K562 (cell line): ENCODE measurements around the gene FUT8. TPM values are rescaled to one million over a fixed set of nuclear protein-coding genes. Genes with fewer than 3 reads are reported as not detected.

ENCODE experiments used
- ATAC-seq: fragments of 200-7000 bp; cut with Tn5 transposase; 3 replicates; pipeline ENCODE4 v1.9.1; 2020; ENCODE audit warnings: moderate library complexity
- BruUV-seq: library from RNA; stranded (reverse); fragments of 400-500 nt; replicated peaks from 2 replicates; lab custom pipeline; 2021; lab: Mats Ljungman, UMichigan
- CTCF ChIA-PET: fragments of 300-600 bp; formaldehyde crosslinking; extraction: SDS; loops from one replicate; lab custom pipeline; 2021; ENCODE audit warnings: low intra/inter-chr PET ratio; lab: Yijun Ruan, JAX
- POLR2A ChIA-PET: fragments of 300-600, 350-650 bp; sonication (Branson Sonifier 250); formaldehyde crosslinking; extraction: SDS; loops from one replicate; lab custom pipeline; 2021; ENCODE audit warnings: antibody characterized with exemption, inconsistent platforms; lab: Yijun Ruan, JAX
- DNase-seq, 4 experiments: peaks; one replicate each; pipeline versions ENCODE4 v3.0.0 to v3.0.0-alpha.2; 2011 to 2018; ENCODE audit warnings: low spot score in 3 of 4, mixed read lengths in 3 of 4; ENCODE audit errors: extremely low read depth in 1 of 4
- FAIRE-seq: peaks from 2 replicates; lab custom pipeline; 2011; peaks lifted over from hg19 to GRCh38; lab: Jason Lieb, UNC
- H2AFZ ChIP-seq: 2 replicates; pipeline ENCODE4 v1.6.0; 2011; ENCODE audit warnings: low read depth, low read length, control low read depth, inconsistent platforms
- H3K27ac ChIP-seq: fragments of 200-600 bp; 3 replicates; pipeline ENCODE4 v1.8.0; 2011; ENCODE audit warnings: low read depth, mild to moderate bottlenecking, control low read depth, inconsistent platforms, low read length, moderate library complexity, mixed read lengths; ENCODE audit errors: extremely low read depth
- H3K27me3 ChIP-seq, 2 experiments: fragments of 300-600 bp in 1 of 2; 2 replicates in 1 of 2; 3 replicates in 1 of 2; pipeline versions ENCODE4 v1.6.0 to v1.8.0; 2011; ENCODE audit warnings: inconsistent platforms in 2 of 2, low read length in 2 of 2, mild to moderate bottlenecking in 1 of 2, mixed read lengths in 1 of 2, moderate library complexity in 1 of 2; ENCODE audit not compliant: control insufficient read depth in 2 of 2, insufficient read depth in 2 of 2
- H3K36me3 ChIP-seq: fragments of 300-600 bp; 3 replicates; pipeline ENCODE4 v1.8.0; 2011; ENCODE audit warnings: mild to moderate bottlenecking, low read length, inconsistent platforms; ENCODE audit not compliant: control insufficient read depth, insufficient read depth
- H3K4me1 ChIP-seq, 2 experiments: fragments of 200-600 bp in 1 of 2; replicated peaks in 1 of 2; 2 replicates in 1 of 2; 3 replicates in 1 of 2; pipeline versions ENCODE4 v1.5.1 to v1.8.0; 2011; ENCODE audit warnings: inconsistent platforms in 2 of 2, low read length in 2 of 2, mild to moderate bottlenecking in 1 of 2, mixed read lengths in 1 of 2, moderate library complexity in 1 of 2; ENCODE audit not compliant: control insufficient read depth in 2 of 2, insufficient read depth in 2 of 2
- H3K4me2 ChIP-seq: 2 replicates; pipeline ENCODE4 v1.6.1; 2011; ENCODE audit warnings: low read length, control low read depth, inconsistent platforms, mixed read lengths; ENCODE audit not compliant: insufficient read depth
- H3K4me3 ChIP-seq: fragments of 200-600 bp; sonication (generic), shearing (Covaris generic); 2 replicates; pipeline ENCODE4 v1.5.1; 2016; ENCODE audit warnings: control low read depth, inconsistent platforms
- H3K79me2 ChIP-seq: fragments of 200-600 bp; 3 replicates; pipeline ENCODE4 v1.8.0; 2011; ENCODE audit warnings: low read length, inconsistent platforms; ENCODE audit not compliant: control insufficient read depth, insufficient read depth
- H3K9ac ChIP-seq, 2 experiments: 2 replicates each; pipeline versions ENCODE4 v1.6.0 to v1.6.1; 2011; ENCODE audit warnings: low read depth in 2 of 2, low read length in 2 of 2, control low read depth in 1 of 2, inconsistent platforms in 1 of 2, mild to moderate bottlenecking in 1 of 2, mixed read lengths in 1 of 2; ENCODE audit not compliant: insufficient read depth in 1 of 2
- H3K9me1 ChIP-seq: one replicate; pipeline ENCODE4 v1.6.0; 2011; ENCODE audit warnings: inconsistent platforms, mild to moderate bottlenecking, low read length, moderate library complexity; ENCODE audit not compliant: control insufficient read depth, insufficient read depth
- H3K9me3 ChIP-seq: replicated peaks from 2 replicates; pipeline ENCODE4 v1.5.1; 2011; ENCODE audit warnings: low read depth, low read length, inconsistent platforms; ENCODE audit not compliant: control insufficient read depth, insufficient read depth
- H4K20me1 ChIP-seq: replicated peaks from 2 replicates; pipeline ENCODE4 v1.6.1; 2011; ENCODE audit warnings: low read length, inconsistent platforms, mixed read lengths; ENCODE audit not compliant: control insufficient read depth, insufficient read depth
- GATAD2B ChIP-seq: fragments of 450-650 bp; IDR thresholded peaks from 2 replicates; pipeline ENCODE4 v1.6.1; 2017; ENCODE audit warnings: mild to moderate bottlenecking, borderline replicate concordance
- MAFF ChIP-seq: IDR thresholded peaks from 2 replicates; pipeline ENCODE4 v1.6.1; 2012; ENCODE audit warnings: low read length, improper control_type of control experiment
- ZNF384 ChIP-seq: IDR thresholded peaks from 2 replicates; pipeline ENCODE4 v1.6.1; 2012; ENCODE audit warnings: low read depth, low read length, improper control_type of control experiment
- WGBS: fragments of 100-300 bp; shearing (Covaris generic); methylation state at CpG from one replicate; pipeline ENCODE4 v1.1.6; 2016; ENCODE audit warnings: low coverage, mixed read lengths; ENCODE audit not compliant: insufficient coverage; ENCODE audit errors: missing lambda C conversion rate; 5-methylcytosine and 5-hydroxymethylcytosine counted together
- in situ Hi-C: fragments of 300-500 bp; cut with MboI; formaldehyde crosslinking; loops from 4 replicates; pipeline ENCODE4 v1.15.0; 2018; ENCODE audit warnings: inconsistent platforms, mixed read lengths
- intact Hi-C: fragments of 100-400 bp; cut with micrococcal nuclease; formaldehyde crosslinking; loops from 2 replicates; pipeline ENCODE4 v1.14.2; 2022
- polyA plus RNA-seq, 8 experiments: library from polyadenylated mRNA; depleted of rRNA in 4 of 8; stranded (reverse) in 5 of 8; unstranded in 3 of 8; fragments of >200 nt; fragmentation: Nextera tagmentation in 2 of 8; fragmentation: Illumina TruSeq in 1 of 8; extraction: Ambion mirVana in 2 of 8; extraction: Trizol in 1 of 8; gene quantifications; 2 replicates each; pipeline versions ENCODE4 v1.2.1 to v1.2.3, GENCODE V29; 2011 to 2014; ENCODE audit warnings: inconsistent platforms in 1 of 8, missing spikeins in 1 of 8
- total RNA-seq, 7 experiments: library from RNA; depleted of rRNA in 6 of 7; stranded (reverse); fragments of >200 nt in 6 of 7; fragmentation: Illumina TruSeq in 2 of 7; extraction: Trizol in 2 of 7; gene quantifications; 2 replicates each; pipeline versions ENCODE4 v1.2.1 to v1.2.3, GENCODE V29; 2011 to 2021; ENCODE audit warnings: low replicate concordance in 1 of 7
- TF ChIP-seq, protein P1 (sequence below): fragments of 250-450 bp; sonication (Bioruptor Pico); IDR thresholded peaks from 2 replicates; pipeline ENCODE4 v1.4.0; 2020; ENCODE audit warnings: mild to moderate bottlenecking, moderate library complexity, borderline replicate concordance
- TF ChIP-seq, protein P2 (sequence below): sonication (generic); formaldehyde crosslinking; IDR thresholded peaks from 2 replicates; pipeline ENCODE4 v1.8.0; 2023; ENCODE audit warnings: missing genetic modification reagents, mild to moderate bottlenecking, borderline replicate concordance

Gene FUT8
- total and polyA plus RNA-seq, 9 of the 15 experiments (the other 6 are each of a cell fraction or from before 2014, with no cell fraction given) = 4.1 to 15.2 (median 7.8) TPM

- no peak overlapping the region for H3K4me3 ChIP-seq
- H3K27ac ChIP-seq = no peak overlapping the region
- no peaks in the 10 kb centered on the region for H3K36me3 ChIP-seq
- H3K9me3 ChIP-seq = no peaks in the 10 kb centered on the region
- TF ChIP-seq, protein P1, sequence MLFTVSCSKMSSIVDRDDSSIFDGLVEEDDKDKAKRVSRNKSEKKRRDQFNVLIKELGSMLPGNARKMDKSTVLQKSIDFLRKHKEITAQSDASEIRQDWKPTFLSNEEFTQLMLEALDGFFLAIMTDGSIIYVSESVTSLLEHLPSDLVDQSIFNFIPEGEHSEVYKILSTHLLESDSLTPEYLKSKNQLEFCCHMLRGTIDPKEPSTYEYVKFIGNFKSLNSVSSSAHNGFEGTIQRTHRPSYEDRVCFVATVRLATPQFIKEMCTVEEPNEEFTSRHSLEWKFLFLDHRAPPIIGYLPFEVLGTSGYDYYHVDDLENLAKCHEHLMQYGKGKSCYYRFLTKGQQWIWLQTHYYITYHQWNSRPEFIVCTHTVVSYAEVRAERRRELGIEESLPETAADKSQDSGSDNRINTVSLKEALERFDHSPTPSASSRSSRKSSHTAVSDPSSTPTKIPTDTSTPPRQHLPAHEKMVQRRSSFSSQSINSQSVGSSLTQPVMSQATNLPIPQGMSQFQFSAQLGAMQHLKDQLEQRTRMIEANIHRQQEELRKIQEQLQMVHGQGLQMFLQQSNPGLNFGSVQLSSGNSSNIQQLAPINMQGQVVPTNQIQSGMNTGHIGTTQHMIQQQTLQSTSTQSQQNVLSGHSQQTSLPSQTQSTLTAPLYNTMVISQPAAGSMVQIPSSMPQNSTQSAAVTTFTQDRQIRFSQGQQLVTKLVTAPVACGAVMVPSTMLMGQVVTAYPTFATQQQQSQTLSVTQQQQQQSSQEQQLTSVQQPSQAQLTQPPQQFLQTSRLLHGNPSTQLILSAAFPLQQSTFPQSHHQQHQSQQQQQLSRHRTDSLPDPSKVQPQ (CRISPR knock-in tag) = no peak
- TF ChIP-seq ZNF384 = no peak
- TF ChIP-seq, protein P2, sequence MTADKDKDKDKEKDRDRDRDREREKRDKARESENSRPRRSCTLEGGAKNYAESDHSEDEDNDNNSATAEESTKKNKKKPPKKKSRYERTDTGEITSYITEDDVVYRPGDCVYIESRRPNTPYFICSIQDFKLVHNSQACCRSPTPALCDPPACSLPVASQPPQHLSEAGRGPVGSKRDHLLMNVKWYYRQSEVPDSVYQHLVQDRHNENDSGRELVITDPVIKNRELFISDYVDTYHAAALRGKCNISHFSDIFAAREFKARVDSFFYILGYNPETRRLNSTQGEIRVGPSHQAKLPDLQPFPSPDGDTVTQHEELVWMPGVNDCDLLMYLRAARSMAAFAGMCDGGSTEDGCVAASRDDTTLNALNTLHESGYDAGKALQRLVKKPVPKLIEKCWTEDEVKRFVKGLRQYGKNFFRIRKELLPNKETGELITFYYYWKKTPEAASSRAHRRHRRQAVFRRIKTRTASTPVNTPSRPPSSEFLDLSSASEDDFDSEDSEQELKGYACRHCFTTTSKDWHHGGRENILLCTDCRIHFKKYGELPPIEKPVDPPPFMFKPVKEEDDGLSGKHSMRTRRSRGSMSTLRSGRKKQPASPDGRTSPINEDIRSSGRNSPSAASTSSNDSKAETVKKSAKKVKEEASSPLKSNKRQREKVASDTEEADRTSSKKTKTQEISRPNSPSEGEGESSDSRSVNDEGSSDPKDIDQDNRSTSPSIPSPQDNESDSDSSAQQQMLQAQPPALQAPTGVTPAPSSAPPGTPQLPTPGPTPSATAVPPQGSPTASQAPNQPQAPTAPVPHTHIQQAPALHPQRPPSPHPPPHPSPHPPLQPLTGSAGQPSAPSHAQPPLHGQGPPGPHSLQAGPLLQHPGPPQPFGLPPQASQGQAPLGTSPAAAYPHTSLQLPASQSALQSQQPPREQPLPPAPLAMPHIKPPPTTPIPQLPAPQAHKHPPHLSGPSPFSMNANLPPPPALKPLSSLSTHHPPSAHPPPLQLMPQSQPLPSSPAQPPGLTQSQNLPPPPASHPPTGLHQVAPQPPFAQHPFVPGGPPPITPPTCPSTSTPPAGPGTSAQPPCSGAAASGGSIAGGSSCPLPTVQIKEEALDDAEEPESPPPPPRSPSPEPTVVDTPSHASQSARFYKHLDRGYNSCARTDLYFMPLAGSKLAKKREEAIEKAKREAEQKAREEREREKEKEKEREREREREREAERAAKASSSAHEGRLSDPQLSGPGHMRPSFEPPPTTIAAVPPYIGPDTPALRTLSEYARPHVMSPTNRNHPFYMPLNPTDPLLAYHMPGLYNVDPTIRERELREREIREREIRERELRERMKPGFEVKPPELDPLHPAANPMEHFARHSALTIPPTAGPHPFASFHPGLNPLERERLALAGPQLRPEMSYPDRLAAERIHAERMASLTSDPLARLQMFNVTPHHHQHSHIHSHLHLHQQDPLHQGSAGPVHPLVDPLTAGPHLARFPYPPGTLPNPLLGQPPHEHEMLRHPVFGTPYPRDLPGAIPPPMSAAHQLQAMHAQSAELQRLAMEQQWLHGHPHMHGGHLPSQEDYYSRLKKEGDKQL (CRISPR knock-in tag) = no peak
- no peak for TF ChIP-seq MAFF
- no peak for TF ChIP-seq GATAD2B
- TF ChIP-seq, all 486 proteins: peak for 0
- no peaks in the 10 kb centered on the region for H3K4me1 ChIP-seq
- in situ Hi-C loops = no loop called here
- ChIA-PET CTCF (no interaction called here), POLR2A (no interaction called here)
- no peak overlapping the region for H3K4me2 ChIP-seq
- DNase-seq (no peak), FAIRE-seq (no peak), ATAC-seq (no peak)
- intact Hi-C loops = no loop called here
- 76% methylated on average over 4 of the region's 6 CpGs for WGBS
- H2AFZ ChIP-seq = no peak overlapping the region
- no peaks in the 10 kb centered on the region for H3K27me3 ChIP-seq
- no peak overlapping the region for H3K9ac ChIP-seq
- H3K79me2 ChIP-seq = no peaks in the 10 kb centered on the region
- BruUV-seq = no TSS peak
- H4K20me1 ChIP-seq = no peaks in the 10 kb centered on the region
- no peaks in the 10 kb centered on the region for H3K9me1 ChIP-seq
Observed at GRCh38 chr14:65575389-65575788, 162.9 kb downstream of the FUT8 start.
